GM23248 (cell line): ENCODE measurements around the gene E2F4. TPM values are rescaled to one million over a fixed set of nuclear protein-coding genes. Genes with fewer than 3 reads are reported as not detected.
A peak's percentile ranks its signal among the peaks of the same experiment; 100 is the strongest.

Experiments
- DNase-seq: peaks from one replicate; pipeline ENCODE4 v3.0.0-alpha.2; 2015
- H2AFZ ChIP-seq: fragments of 200-600 bp; sonication (generic); 2 replicates; pipeline ENCODE4 v1.6.1; 2016; ENCODE audit warnings: antibody characterized with exemption
- H3F3A ChIP-seq: fragments of 200-600 bp; sonication (generic); 2 replicates; pipeline ENCODE4 v1.6.1; 2016; ENCODE audit warnings: mild to moderate bottlenecking, antibody characterized with exemption, mixed run types; ENCODE audit not compliant: insufficient read depth
- H3K27ac ChIP-seq: fragments of 200-600 bp; sonication (generic); 2 replicates; pipeline ENCODE4 v1.5.1; 2016; ENCODE audit warnings: mild to moderate bottlenecking
- H3K27me3 ChIP-seq: fragments of 200-600 bp; sonication (generic); replicated peaks from 2 replicates; pipeline ENCODE4 v1.6.1; 2016; ENCODE audit warnings: mild to moderate bottlenecking; ENCODE audit not compliant: insufficient read depth
- H3K36me3 ChIP-seq: fragments of 200-600 bp; sonication (generic); 2 replicates; pipeline ENCODE4 v1.6.1; 2016; ENCODE audit warnings: low read depth, mild to moderate bottlenecking
- H3K4me1 ChIP-seq: fragments of 200-600 bp; sonication (generic); 2 replicates; pipeline ENCODE4 v1.6.1; 2016; ENCODE audit warnings: mild to moderate bottlenecking; ENCODE audit not compliant: insufficient read depth
- H3K4me2 ChIP-seq: fragments of 200-600 bp; sonication (generic); one replicate; pipeline ENCODE4 v1.6.1; 2016; ENCODE audit warnings: mild to moderate bottlenecking; ENCODE audit not compliant: unreplicated experiment
- H3K4me3 ChIP-seq: fragments of 200-600 bp; sonication (generic); 2 replicates; pipeline ENCODE4 v1.5.1; 2016; ENCODE audit warnings: mild to moderate bottlenecking
- H3K79me2 ChIP-seq: fragments of 200-600 bp; sonication (generic); 2 replicates; pipeline ENCODE4 v1.6.1; 2016; ENCODE audit warnings: mild to moderate bottlenecking; ENCODE audit not compliant: insufficient read depth
- H3K9ac ChIP-seq: fragments of 200-600 bp; sonication (generic); 2 replicates; pipeline ENCODE4 v1.6.1; 2016; ENCODE audit warnings: mild to moderate bottlenecking
- H3K9me2 ChIP-seq: fragments of 200-600 bp; sonication (generic); 2 replicates; pipeline ENCODE4 v1.6.1; 2016; ENCODE audit warnings: mixed run types, mild to moderate bottlenecking, moderate library complexity; ENCODE audit not compliant: insufficient read depth
- H3K9me3 ChIP-seq: fragments of 200-600 bp; sonication (generic); one replicate; pipeline ENCODE4 v1.6.1; 2017; ENCODE audit warnings: low read depth
- H4K20me1 ChIP-seq: fragments of 200-600 bp; sonication (generic); 2 replicates; pipeline ENCODE4 v1.6.0; 2016; ENCODE audit not compliant: insufficient read depth
- EZH2 ChIP-seq: fragments of 200-600 bp; sonication (generic); IDR thresholded peaks from 2 replicates; pipeline ENCODE4 v1.6.1; 2018; ENCODE audit warnings: antibody characterized with exemption, mild to moderate bottlenecking; ENCODE audit not compliant: insufficient read depth, poor library complexity, severe bottlenecking
- EZH2phosphoT487 ChIP-seq: fragments of 200-600 bp; sonication (generic); IDR thresholded peaks from 2 replicates; pipeline ENCODE4 v1.6.1; 2018; ENCODE audit warnings: antibody characterized with exemption, moderate library complexity, mild to moderate bottlenecking, low read depth; ENCODE audit not compliant: insufficient read depth
- WGBS, 2 experiments: methylation state at CpG; one replicate each; pipeline ENCODE4 v1.1.6; 2015 to 2017; ENCODE audit warnings: low lambda C conversion rate in 2 of 2, low coverage in 1 of 2; ENCODE audit errors: missing lambda C conversion rate in 2 of 2; 5-methylcytosine and 5-hydroxymethylcytosine counted together
- in situ Hi-C: fragments of 300-500 bp; cut with MboI; formaldehyde crosslinking; loops from 2 replicates; pipeline ENCODE4 v1.15.0; 2020
- polyA plus RNA-seq: library from polyadenylated mRNA; unstranded; fragments of >200 nt; fragmentation: Nextera tagmentation; extraction: Ambion mirVana; gene quantifications from 2 replicates; pipeline ENCODE4 v1.2.1, GENCODE V29; 2016
- total RNA-seq: library from RNA; depleted of rRNA; stranded (reverse); fragments of >200 nt; shearing (Covaris generic); gene quantifications from 2 replicates; pipeline ENCODE4 v1.2.3, GENCODE V29; 2014

Gene E2F4
- total and polyA plus RNA-seq, 2 experiments from 2014 or later: 50.0 to 82.0 TPM

DNA sequence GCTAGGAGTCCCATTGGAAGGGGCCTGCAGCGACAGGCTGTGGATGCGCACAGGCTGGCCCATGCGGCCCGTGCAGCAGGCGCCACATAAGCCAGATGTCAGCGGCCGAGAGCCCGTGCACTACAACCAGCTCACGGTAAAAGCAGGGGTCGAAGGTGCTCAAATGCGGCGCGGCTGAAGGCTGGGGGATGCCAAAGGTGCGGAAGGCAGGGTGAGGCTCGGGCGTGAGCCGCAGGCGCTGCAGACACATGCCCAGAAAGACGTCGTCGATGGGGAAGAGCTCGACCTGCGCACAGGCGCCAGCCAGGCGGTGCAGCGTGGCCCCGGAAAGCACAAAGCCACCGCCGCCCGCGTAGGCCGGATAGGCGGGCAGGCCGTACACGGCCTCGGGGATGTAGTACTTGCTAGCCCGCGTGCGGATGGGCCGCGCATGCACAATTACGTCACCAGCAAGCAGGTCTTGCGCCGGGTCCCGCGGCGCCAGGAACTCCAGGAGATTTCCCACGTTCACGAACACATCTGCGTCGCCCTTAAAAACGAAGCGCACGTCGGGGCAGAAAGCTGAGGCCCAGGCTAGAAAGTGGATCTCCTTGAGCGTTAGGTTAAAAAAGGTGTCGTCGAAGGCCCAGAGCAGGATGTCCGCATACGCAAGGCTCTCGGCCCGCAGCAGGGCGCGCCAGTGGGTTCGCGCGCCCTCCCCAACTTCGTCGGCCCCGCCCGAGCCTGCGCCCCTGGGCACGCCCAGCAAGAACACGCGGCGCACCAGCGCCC, 42.5 kb upstream of the E2F4 start:
- Histone ChIP-seq H3K4me1 (0 out of 2 replicates have a peak, but pooled peaks cover 5% of the 10 kb centered on the region), H3K27ac (peak overlapping the region; percentile 94; the same call in 1 of the 2 replicates), H3K9ac (peak overlapping the region; percentile 98; the same call in 1 of the 2 replicates), H3K36me3 (peaks cover 3% of the 10 kb centered on the region; the same call in 1 of the 2 replicates), H3K27me3 (no peaks in the 10 kb centered on the region), H4K20me1 (no peaks in the 10 kb centered on the region), H2AFZ (no peak overlapping the region), H3K4me3 (peak overlapping the region; percentile 82), H3K9me3 (no peaks in the 10 kb centered on the region), H3K4me2 (peak overlapping the region; percentile 70), H3F3A (peaks cover 38% of the 10 kb centered on the region), H3K79me2 (peaks cover 13% of the 10 kb centered on the region; the same call in 1 of the 2 replicates), H3K9me2 (no peaks in the 10 kb centered on the region)
- TF ChIP-seq EZH2phosphoT487: no peak
- no peak for TF ChIP-seq EZH2
- no peak for DNase-seq
- WGBS, 2 experiments: 89 to 91% methylated on average over 75 to 76 of the region's 77 CpGs
- in situ Hi-C loops: loop anchor here (25.0 kb wide), 1 partner anchor 187 kb away; the partner anchor contains the start of gene CES3

DNA sequence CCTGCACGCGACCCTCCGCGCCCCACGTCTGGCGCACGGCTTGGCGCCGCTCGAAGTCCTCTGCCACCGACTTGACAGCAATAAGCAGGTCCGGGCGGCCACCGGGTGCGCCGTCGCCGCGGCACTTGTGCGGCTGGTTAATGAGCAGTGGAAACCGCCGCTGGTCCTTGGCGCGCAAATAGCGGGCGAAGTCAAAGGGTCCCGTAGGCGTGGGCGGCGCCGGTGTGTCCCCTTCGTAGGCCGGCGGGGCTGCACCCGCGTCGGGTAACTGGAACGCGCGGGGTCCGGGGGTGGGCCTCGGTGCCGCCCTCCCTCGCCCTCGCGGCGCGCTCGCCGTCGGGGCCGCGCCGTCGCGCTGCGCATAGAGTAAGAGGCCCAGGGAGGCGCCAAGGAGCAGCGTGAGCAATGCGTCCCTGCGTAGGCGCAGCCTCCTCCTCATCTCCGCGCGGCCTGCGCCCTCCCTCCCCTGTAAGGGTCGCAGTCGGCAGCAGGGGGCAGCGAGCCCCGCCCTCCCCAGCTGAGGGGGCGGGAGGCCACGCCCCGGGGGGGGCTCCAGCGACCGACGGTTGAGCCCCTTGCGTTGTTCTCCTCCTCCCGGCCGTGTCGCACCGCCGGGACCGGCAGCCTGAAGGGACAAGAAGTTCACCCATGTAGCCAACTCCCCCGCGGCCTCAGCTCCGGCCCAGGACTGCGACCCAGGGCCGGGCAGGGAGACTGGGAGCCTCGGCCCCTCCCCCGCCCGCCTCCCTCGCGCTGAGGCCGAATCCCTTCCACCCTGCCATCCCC, 41.7 kb upstream of the E2F4 start:
- H3F3A ChIP-seq: peaks cover 38% of the 10 kb centered on the region
- H3K4me1 ChIP-seq: 0 out of 2 replicates have a peak, but pooled peaks cover 5% of the 10 kb centered on the region
- in situ Hi-C loops: loop anchor here (25.0 kb wide), 1 partner anchor 188 kb away; the partner anchor contains the start of gene CES3
- H4K20me1 ChIP-seq: no peaks in the 10 kb centered on the region
- peak overlapping the region; percentile 98 for H3K9ac ChIP-seq
- H3K79me2 ChIP-seq: peaks cover 13% of the 10 kb centered on the region; the same call in 1 of the 2 replicates
- peak overlapping the region; percentile 71 for H2AFZ ChIP-seq
- peak overlapping the region; percentile 94 for H3K27ac ChIP-seq
- no peaks in the 10 kb centered on the region; the same call in 1 of the 2 replicates for H3K36me3 ChIP-seq
- H3K4me3 ChIP-seq: peak overlapping the region; percentile 82
- no peaks in the 10 kb centered on the region for H3K9me2 ChIP-seq
- H3K27me3 ChIP-seq: no peaks in the 10 kb centered on the region
- H3K9me3 ChIP-seq: no peaks in the 10 kb centered on the region
- peak; percentile 90 for DNase-seq
- 26 to 46% methylated on average over 16 to 64 of the region's 94 CpGs for WGBS, 2 experiments
- no peak for TF ChIP-seq EZH2phosphoT487
- no peak for TF ChIP-seq EZH2
- H3K4me2 ChIP-seq: peak overlapping the region; percentile 70

GRCh38 chr16:67150833-67151396, 41.0 kb upstream of the E2F4 start, which contains the start of gene B3GNT9:
B3GNT9 (minus strand) TSS chr16:67150998; CDS start chr16:67150485, 513 bp downstream.
- Histone ChIP-seq H3F3A (peaks cover 38% of the 10 kb centered on the region), H3K4me1 (0 out of 2 replicates have a peak, but pooled peaks cover 5% of the 10 kb centered on the region), H3K9me2 (no peaks in the 10 kb centered on the region), H2AFZ (peak within 1 kb of the TSS; percentile 71), H4K20me1 (no peaks in the 10 kb centered on the region), H3K36me3 (no peaks in the 10 kb centered on the region; the same call in 1 of the 2 replicates), H3K9me3 (no peaks in the 10 kb centered on the region), H3K4me3 (peak within 1 kb of the TSS; percentile 82), H3K9ac (peak within 1 kb of the TSS; percentile 98), H3K4me2 (peak within 1 kb of the TSS; percentile 70), H3K27me3 (no peaks in the 10 kb centered on the region), H3K27ac (peak within 1 kb of the TSS; percentile 94), H3K79me2 (peaks cover 13% of the 10 kb centered on the region; the same call in 1 of the 2 replicates)
- no peak for TF ChIP-seq EZH2phosphoT487
- TF ChIP-seq EZH2: no peak
- WGBS, 2 experiments: 1 to 4% methylated on average over 29 of the region's 34 CpGs
- in situ Hi-C loops: loop anchor here (25.0 kb wide), 1 partner anchor 189 kb away; the partner anchor contains the start of gene CES3
- DNase-seq: peak; percentile 97
